B cell (primary cell): Measurements from ENCODE around the gene CH25H. TPM values are rescaled to one million over a fixed set of nuclear protein-coding genes. Genes with fewer than 3 reads are reported as not detected.
"Not testable (repeated sequence)": the region's sequence is repeated elsewhere in the genome, so short reads cannot be mapped to it uniquely, and the experiment has no call there.

Experiments used
- ATAC-seq: fragments of 200-7000 bp; cut with Tn5 transposase; one replicate; pipeline ENCODE4 v1.10.0; 2021; ENCODE audit warnings: low read depth, mild to moderate bottlenecking, moderate number of reproducible peaks, moderate library complexity
- CTCF ChIA-PET: fragments of 350-600 bp; sonication (Branson Sonifier 250); formaldehyde crosslinking; loops from one replicate; lab custom pipeline; 2021; ENCODE audit warnings: antibody characterized with exemption, inconsistent platforms; lab: Charles Lee
- POLR2A ChIA-PET: fragments of 350-600 bp; sonication (Branson Sonifier 250); formaldehyde crosslinking; loops from one replicate; lab custom pipeline; 2021; ENCODE audit warnings: antibody characterized with exemption; lab: Charles Lee
- DNase-seq: peaks from one replicate; pipeline ENCODE4 v3.0.0; 2013
- H2AFZ ChIP-seq: 2 replicates; pipeline ENCODE4 v1.6.1; 2012; ENCODE audit warnings: mild to moderate bottlenecking, low read depth, low read length; ENCODE audit not compliant: insufficient read depth, poor library complexity, severe bottlenecking
- H3K27ac ChIP-seq, 2 donors: 1 replicate in 1 of 2; 2 replicates in 1 of 2; pipeline ENCODE4 v1.5.1; 2012 to 2013; ENCODE audit warnings: low read length in 2 of 2, mild to moderate bottlenecking in 2 of 2, moderate library complexity in 1 of 2
- H3K27me3 ChIP-seq, 4 experiments: fragments of 200-600 bp in 1 of 4; sonication (generic) in 1 of 4; replicated peaks in 1 of 4; 1 replicate in 2 of 4; 2 replicates in 2 of 4; pipeline versions ENCODE4 v1.6.1 to v1.7.0; 2013 to 2016; ENCODE audit warnings: low read length in 3 of 4, mild to moderate bottlenecking in 2 of 4, mixed read lengths in 1 of 4, moderate library complexity in 1 of 4; ENCODE audit not compliant: insufficient read depth in 4 of 4, control insufficient read depth in 3 of 4; ENCODE audit errors: control extremely low read depth in 1 of 4
- H3K36me3 ChIP-seq, 2 experiments: replicated peaks in 1 of 2; 1 replicate in 1 of 2; 2 replicates in 1 of 2; pipeline versions ENCODE4 v1.6.1 to v1.7.1; 2013; ENCODE audit warnings: low read length in 1 of 2; ENCODE audit not compliant: insufficient read depth in 2 of 2, control insufficient read depth in 1 of 2; ENCODE audit errors: control extremely low read depth in 1 of 2, extremely low read depth in 1 of 2
- H3K4me1 ChIP-seq, 2 donors: fragments of 200-600 bp in 1 of 2; sonication (generic) in 1 of 2; 1 replicate in 1 of 2; 2 replicates in 1 of 2; pipeline versions ENCODE4 v1.5.1 to v1.6.1; 2013 to 2017; ENCODE audit warnings: low read length in 2 of 2; ENCODE audit not compliant: control insufficient read depth in 2 of 2, insufficient read depth in 2 of 2
- H3K4me2 ChIP-seq: replicated peaks from 2 replicates; pipeline ENCODE3; 2012; ENCODE audit warnings: mild to moderate bottlenecking, low read depth, low read length; ENCODE audit not compliant: poor library complexity, severe bottlenecking
- H3K4me3 ChIP-seq, 5 experiments: fragments of 200-600 bp in 1 of 5; sonication (generic) in 1 of 5; 1 replicate in 3 of 5; 2 replicates in 2 of 5; pipeline versions ENCODE4 v1.5.1 to v1.7.0; 2011 to 2016; ENCODE audit warnings: low read length in 4 of 5, mild to moderate bottlenecking in 4 of 5, low read depth in 2 of 5, control low read depth in 1 of 5, moderate library complexity in 1 of 5; ENCODE audit not compliant: insufficient read depth in 1 of 5; ENCODE audit errors: control extremely low read depth in 1 of 5, extremely low read depth in 1 of 5
- H3K79me2 ChIP-seq: fragments of 200-600 bp; sonication (generic); one replicate; pipeline ENCODE4 v1.6.0; 2016; ENCODE audit warnings: low read length; ENCODE audit not compliant: control insufficient read depth, insufficient read depth
- H3K9ac ChIP-seq: fragments of 200-600 bp; sonication (generic); 2 replicates; pipeline ENCODE4 v1.6.1; 2017; ENCODE audit warnings: mild to moderate bottlenecking, low read length, moderate library complexity
- H3K9me3 ChIP-seq, 3 donors: one replicate each; pipeline versions ENCODE4 v1.6.1 to v1.7.1; 2013; ENCODE audit warnings: low read length in 2 of 3; ENCODE audit not compliant: control insufficient read depth in 2 of 3, insufficient read depth in 1 of 3; ENCODE audit errors: control extremely low read depth in 1 of 3
- H4K20me1 ChIP-seq: 2 replicates; pipeline ENCODE4 v1.6.0; 2012; ENCODE audit warnings: mild to moderate bottlenecking, low read length; ENCODE audit not compliant: insufficient read depth, control insufficient read depth, poor library complexity, severe bottlenecking
- H3K27ac Mint-ChIP-seq: one replicate; pipeline ENCODE4 v1.8.0; 2021; ENCODE audit warnings: mixed read lengths
- H3K27me3 Mint-ChIP-seq: one replicate; pipeline ENCODE4 v1.8.0; 2021; ENCODE audit warnings: mixed read lengths
- H3K4me1 Mint-ChIP-seq: one replicate; pipeline ENCODE4 v1.8.0; 2021; ENCODE audit warnings: mixed read lengths
- H3K4me3 Mint-ChIP-seq: one replicate; pipeline ENCODE4 v1.8.0; 2021; ENCODE audit warnings: mixed read lengths
- H3K9me3 Mint-ChIP-seq: one replicate; pipeline ENCODE4 v1.8.0; 2022; ENCODE audit warnings: mixed read lengths; ENCODE audit not compliant: insufficient read depth
- EZH2 ChIP-seq: IDR thresholded peaks from 2 replicates; pipeline ENCODE4 v1.6.1; 2012; ENCODE audit warnings: borderline replicate concordance, low read depth, mild to moderate bottlenecking, moderate library complexity, low read length; ENCODE audit not compliant: insufficient read depth, poor library complexity, severe bottlenecking
- WGBS: methylation state at CpG from one replicate; pipeline ENCODE4 v1.1.5; 2013; ENCODE audit warnings: missing lambda C conversion rate; ENCODE audit not compliant: insufficient coverage; 5-methylcytosine and 5-hydroxymethylcytosine counted together
- intact Hi-C: fragments of 100-400 bp; cut with micrococcal nuclease; formaldehyde crosslinking; loops from one replicate; pipeline ENCODE4 v1.10.0; 2022
- polyA plus RNA-seq: library from polyadenylated mRNA; depleted of rRNA; stranded (reverse); fragments of >200 nt; gene quantifications from 2 replicates; pipeline ENCODE4 v1.2.3, GENCODE V29; 2012
- total RNA-seq, 2 donors: library from RNA; stranded (reverse); fragments of 120-200 nt in 1 of 2; gene quantifications; 1 replicate in 1 of 2; 2 replicates in 1 of 2; pipeline versions ENCODE4 v1.2.3 to v1.2.4, GENCODE V29; 2013 to 2022
- TF ChIP-seq, protein P1 (sequence below): fragments of 200-600 bp; IDR thresholded peaks from one replicate; pipeline ENCODE4 v1.8.0; 2022; ENCODE audit warnings: antibody characterized with exemption, mild to moderate bottlenecking

The CH25H gene
- total and polyA plus RNA-seq, 2 donors (not counting 1 experiment from before 2014, with no cell fraction given), result not detected

DNA sequence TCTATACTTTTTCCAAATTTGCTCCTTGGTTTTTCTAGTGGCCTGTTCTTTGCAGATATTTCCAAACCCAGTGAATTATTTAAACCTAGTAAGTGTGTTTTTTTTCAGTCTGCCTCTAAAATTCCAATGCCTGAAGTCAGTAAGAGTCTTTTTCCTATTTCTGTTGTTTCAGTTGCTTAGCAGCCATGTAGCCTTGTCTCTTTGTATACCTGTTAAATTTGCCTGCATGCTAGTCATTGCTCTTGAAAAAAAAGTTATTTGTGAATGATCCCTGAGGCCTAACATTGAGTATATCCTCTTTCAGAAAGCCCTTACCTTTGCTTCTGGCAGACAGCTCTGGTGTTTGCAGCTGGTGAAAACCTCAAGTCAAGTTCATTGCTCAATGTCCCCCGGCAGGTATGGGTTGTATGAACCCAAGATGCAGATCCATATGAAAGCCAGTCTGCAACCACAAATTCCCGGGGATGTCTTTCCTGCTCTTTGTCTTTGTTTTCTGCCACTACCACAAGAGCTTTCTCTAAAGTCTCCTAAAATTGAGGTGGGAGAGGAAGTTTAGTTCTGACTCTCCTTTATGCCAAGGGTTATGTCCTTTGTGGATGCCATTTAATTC, 35.7 kb downstream of the CH25H start:
- no peaks in the 10 kb centered on the region for H3K9me3 Mint-ChIP-seq
- H3K27me3 Mint-ChIP-seq, result peaks cover 21% of the 10 kb centered on the region
- H4K20me1 ChIP-seq, result no peaks in the 10 kb centered on the region
- DNase-seq, result no peak
- H3K4me3 Mint-ChIP-seq, result no peak overlapping the region
- H3K79me2 ChIP-seq, result no peaks in the 10 kb centered on the region
- H3K9me3 ChIP-seq, result no peaks in the 10 kb centered on the region
- H3K4me1 Mint-ChIP-seq, result no peaks in the 10 kb centered on the region
- no peak overlapping the region for H2AFZ ChIP-seq
- WGBS, result 88% methylated on average over 1 of the region's 2 CpGs
- H3K27me3 ChIP-seq, result peaks cover 0 to 4% (median 2%) of the 10 kb centered on the region in 4 experiments
- no peaks in the 10 kb centered on the region for H3K4me1 ChIP-seq
- no peak overlapping the region for H3K4me2 ChIP-seq
- TF ChIP-seq, protein P1, sequence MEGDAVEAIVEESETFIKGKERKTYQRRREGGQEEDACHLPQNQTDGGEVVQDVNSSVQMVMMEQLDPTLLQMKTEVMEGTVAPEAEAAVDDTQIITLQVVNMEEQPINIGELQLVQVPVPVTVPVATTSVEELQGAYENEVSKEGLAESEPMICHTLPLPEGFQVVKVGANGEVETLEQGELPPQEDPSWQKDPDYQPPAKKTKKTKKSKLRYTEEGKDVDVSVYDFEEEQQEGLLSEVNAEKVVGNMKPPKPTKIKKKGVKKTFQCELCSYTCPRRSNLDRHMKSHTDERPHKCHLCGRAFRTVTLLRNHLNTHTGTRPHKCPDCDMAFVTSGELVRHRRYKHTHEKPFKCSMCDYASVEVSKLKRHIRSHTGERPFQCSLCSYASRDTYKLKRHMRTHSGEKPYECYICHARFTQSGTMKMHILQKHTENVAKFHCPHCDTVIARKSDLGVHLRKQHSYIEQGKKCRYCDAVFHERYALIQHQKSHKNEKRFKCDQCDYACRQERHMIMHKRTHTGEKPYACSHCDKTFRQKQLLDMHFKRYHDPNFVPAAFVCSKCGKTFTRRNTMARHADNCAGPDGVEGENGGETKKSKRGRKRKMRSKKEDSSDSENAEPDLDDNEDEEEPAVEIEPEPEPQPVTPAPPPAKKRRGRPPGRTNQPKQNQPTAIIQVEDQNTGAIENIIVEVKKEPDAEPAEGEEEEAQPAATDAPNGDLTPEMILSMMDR, result no peak
- TF ChIP-seq EZH2, result no peak
- no peak overlapping the region for H3K9ac ChIP-seq
- no peak overlapping the region for H3K4me3 ChIP-seq
- POLR2A ChIA-PET, result no interaction called here
- no peak overlapping the region for H3K27ac ChIP-seq
- CTCF ChIA-PET, result no interaction called here
- ATAC-seq, result no peak
- no peak overlapping the region for H3K27ac Mint-ChIP-seq
- intact Hi-C loops, result no loop called here
- H3K36me3 ChIP-seq, result no peaks in the 10 kb centered on the region

DNA sequence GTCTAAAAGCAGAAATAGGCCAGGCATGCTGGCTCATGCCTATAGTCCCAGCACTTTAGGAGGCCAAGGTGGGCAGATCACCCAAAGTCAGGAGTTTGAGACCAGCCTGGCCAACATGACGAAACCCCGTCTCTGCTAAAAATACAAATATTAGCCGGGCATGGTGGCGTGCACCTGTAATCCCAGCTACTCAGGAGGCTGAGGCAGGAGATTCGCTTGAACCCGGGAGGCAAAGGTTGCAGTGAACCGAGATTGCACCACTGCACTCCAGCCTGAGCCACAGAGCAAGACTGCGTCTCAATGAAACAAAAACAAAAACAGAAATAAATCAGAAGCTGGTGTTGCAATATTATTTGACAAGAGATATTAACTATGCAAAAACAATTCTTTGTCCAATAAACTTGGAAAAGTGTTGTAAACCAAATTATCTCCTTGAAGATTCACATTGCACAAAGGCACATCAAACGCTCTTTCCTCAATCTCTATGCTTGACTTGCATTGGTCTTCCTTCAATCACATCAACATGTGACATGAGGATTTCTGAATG, 38.7 kb downstream of the CH25H start:
- H3K36me3 ChIP-seq, H3K4me3 Mint-ChIP-seq, H3K9me3 Mint-ChIP-seq, DNase-seq, H3K9me3 ChIP-seq, H2AFZ ChIP-seq, H3K9ac ChIP-seq, CTCF ChIA-PET, intact Hi-C loops, ATAC-seq, H4K20me1 ChIP-seq, H3K4me2 ChIP-seq, H3K4me3 ChIP-seq, H3K27ac ChIP-seq, POLR2A ChIA-PET, H3K27me3 ChIP-seq, H3K27ac Mint-ChIP-seq, H3K79me2 ChIP-seq: not testable (repeated sequence)
- H3K27me3 Mint-ChIP-seq, result peaks cover 34% of the 10 kb centered on the region
- peaks cover 12% of the 10 kb centered on the region for H3K4me1 Mint-ChIP-seq
- WGBS, result 81% methylated on average over 8 of the region's 9 CpGs
- H3K4me1 ChIP-seq, result peaks cover 10 to 11% of the 10 kb centered on the region in 2 donors
